ENCODE results near the gene ADAMTS7. TPM values are rescaled to one million over a fixed set of nuclear protein-coding genes. Genes with fewer than 3 reads are reported as not detected.

ADAMTS7 gene
- total RNA-seq, 1 experiment from 2014 or later, result 23.1 TPM

DNA sequence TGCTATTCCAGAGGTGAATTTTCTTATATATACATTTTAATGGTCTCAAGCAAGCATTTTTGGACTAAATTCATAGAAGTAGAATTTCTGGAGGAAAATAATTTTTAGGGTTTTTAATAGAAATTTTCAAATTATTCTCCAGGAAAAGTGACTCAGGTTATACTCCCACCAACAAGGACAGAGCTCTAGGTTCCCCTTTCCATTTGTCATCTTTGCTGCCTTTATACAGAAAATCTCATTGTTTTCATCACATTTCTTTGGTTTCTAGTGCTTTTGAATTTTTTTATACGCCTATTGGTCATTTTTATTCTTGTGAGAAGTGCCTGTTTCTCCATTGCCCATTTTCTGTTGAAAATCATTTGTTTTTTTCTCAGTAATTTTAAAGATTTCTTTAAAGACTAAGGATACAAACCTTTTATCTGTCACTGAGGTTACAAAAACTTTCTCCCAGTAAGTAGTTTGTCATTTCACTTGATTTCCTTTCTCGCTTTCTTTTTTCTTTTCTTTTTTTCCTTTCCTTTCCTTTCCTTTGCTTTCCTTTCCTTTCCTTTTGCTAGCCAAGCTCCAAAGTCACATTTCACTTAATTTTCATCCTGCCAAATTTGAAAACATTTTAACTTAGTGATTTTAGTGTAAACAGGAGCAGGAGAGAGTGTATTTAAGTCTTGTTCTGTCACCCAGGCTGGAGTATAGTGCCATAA lies 93.2 kb downstream of the ADAMTS7 start:
- Histone ChIP-seq H2BK120ac (ENCODE audit: low read depth, low read length, poor library complexity, severe bottlenecking) (no peak overlapping the region), H3K9me3 (ENCODE audit: control insufficient read depth, low read depth, low read length) (no peaks in the 10 kb centered on the region), H3K14ac (ENCODE audit: insufficient read depth, low read length) (no peak overlapping the region), H4K8ac (replicated peaks; ENCODE audit: insufficient read length, low read depth, low read length) (no peak overlapping the region), H3K27ac (ENCODE audit: insufficient read length, low read depth, low read length) (no peak overlapping the region), H3K23me2 (ENCODE audit: insufficient read length, low read depth, low read length, poor library complexity, severe bottlenecking) (no peaks in the 10 kb centered on the region), H3T11ph (ENCODE audit: low read length) (no peak overlapping the region), H4K20me1 (ENCODE audit: control insufficient read depth, insufficient read depth, insufficient read length) (no peaks in the 10 kb centered on the region), H3K18ac (ENCODE audit: insufficient read length, low read depth, low read length) (no peak overlapping the region), H3K4me1 (ENCODE audit: insufficient read depth, low read length) (no peaks in the 10 kb centered on the region), H2AFZ (ENCODE audit: low read length) (no peak overlapping the region), H3K9ac (ENCODE audit: extremely low read depth, insufficient read length, low read length) (no peak overlapping the region), H3K56ac (ENCODE audit: insufficient read length, low read depth, low read length) (no peak overlapping the region), H3K23ac (ENCODE audit: insufficient read length, low read depth, low read length) (no peak overlapping the region), H2BK5ac (ENCODE audit: insufficient read length, low read length) (no peak overlapping the region), H3K79me2 (ENCODE audit: insufficient read depth, low read length) (no peaks in the 10 kb centered on the region), H3K79me1 (ENCODE audit: insufficient read depth, low read depth, low read length, poor library complexity, severe bottlenecking) (no peaks in the 10 kb centered on the region), H3K27me3 (ENCODE audit: insufficient read depth, low read length) (no peaks in the 10 kb centered on the region), H3K4me2 (ENCODE audit: insufficient read depth, insufficient read length, low read length) (no peak overlapping the region), H2BK15ac (ENCODE audit: low read depth, low read length) (no peak overlapping the region), H3K4ac (ENCODE audit: low read depth, low read length) (no peak overlapping the region), H2BK20ac (ENCODE audit: low read depth, low read length, poor library complexity, severe bottlenecking) (no peak overlapping the region), H4K5ac (ENCODE audit: insufficient read length, low read depth, low read length) (no peak overlapping the region), H4K91ac (ENCODE audit: insufficient read length, low read depth, low read length) (no peak overlapping the region), H2BK12ac (ENCODE audit: insufficient read length, low read depth, low read length) (no peak overlapping the region), H2AK5ac (ENCODE audit: insufficient read length, low read length) (no peak overlapping the region)
- H3K27me3 Mint-ChIP-seq (ENCODE audit: low read depth), result peaks cover 9% of the 10 kb centered on the region
- H3K36me3 Mint-ChIP-seq (ENCODE audit: insufficient read depth in 1 of 3, low read depth in 3 of 3), result peaks cover 9 to 24% (median 11%) of the 10 kb centered on the region in 3 experiments
- H3K9me3 Mint-ChIP-seq, result peaks cover 22 to 25% of the 10 kb centered on the region in 2 experiments
- no peaks in the 10 kb centered on the region for H3K4me1 Mint-ChIP-seq
- H3K4me3 Mint-ChIP-seq, result no peak overlapping the region
- H3K27ac Mint-ChIP-seq, result no peak overlapping the region
- WGBS (ENCODE audit: extremely low coverage, insufficient read length, low lambda C conversion rate), result no CpG with 5 or more reads among the region's 2 CpGs
- TF ChIP-seq, protein P1, sequence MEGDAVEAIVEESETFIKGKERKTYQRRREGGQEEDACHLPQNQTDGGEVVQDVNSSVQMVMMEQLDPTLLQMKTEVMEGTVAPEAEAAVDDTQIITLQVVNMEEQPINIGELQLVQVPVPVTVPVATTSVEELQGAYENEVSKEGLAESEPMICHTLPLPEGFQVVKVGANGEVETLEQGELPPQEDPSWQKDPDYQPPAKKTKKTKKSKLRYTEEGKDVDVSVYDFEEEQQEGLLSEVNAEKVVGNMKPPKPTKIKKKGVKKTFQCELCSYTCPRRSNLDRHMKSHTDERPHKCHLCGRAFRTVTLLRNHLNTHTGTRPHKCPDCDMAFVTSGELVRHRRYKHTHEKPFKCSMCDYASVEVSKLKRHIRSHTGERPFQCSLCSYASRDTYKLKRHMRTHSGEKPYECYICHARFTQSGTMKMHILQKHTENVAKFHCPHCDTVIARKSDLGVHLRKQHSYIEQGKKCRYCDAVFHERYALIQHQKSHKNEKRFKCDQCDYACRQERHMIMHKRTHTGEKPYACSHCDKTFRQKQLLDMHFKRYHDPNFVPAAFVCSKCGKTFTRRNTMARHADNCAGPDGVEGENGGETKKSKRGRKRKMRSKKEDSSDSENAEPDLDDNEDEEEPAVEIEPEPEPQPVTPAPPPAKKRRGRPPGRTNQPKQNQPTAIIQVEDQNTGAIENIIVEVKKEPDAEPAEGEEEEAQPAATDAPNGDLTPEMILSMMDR (conservative IDR thresholded peaks at IDR 0.05), result no peak
- DNase-seq, result no peak
